H1 (cell line): ENCODE data around the gene AGPAT2. TPM values are rescaled to one million over a fixed set of nuclear protein-coding genes. Genes with fewer than 3 reads are reported as not detected.

Experiments
- CTCF ChIA-PET: fragments of 300-600 bp; sonication (Branson Sonifier 250); formaldehyde crosslinking; loops from one replicate; lab custom pipeline; 2021; ENCODE audit not compliant: partially characterized antibody; lab: Charles Lee
- POLR2A ChIA-PET: fragments of 300-600 bp; sonication (Branson Sonifier 250); formaldehyde crosslinking; loops from one replicate; lab custom pipeline; 2021; ENCODE audit warnings: inconsistent platforms; ENCODE audit not compliant: partially characterized antibody; lab: Charles Lee
- DNase-seq, 2 experiments: peaks; one replicate each; pipeline versions ENCODE4 v3.0.0 to v3.0.0-alpha.2; 2010 to 2022; ENCODE audit warnings: low spot score in 2 of 2, low read depth in 1 of 2, mixed read lengths in 1 of 2
- FAIRE-seq: peaks from 2 replicates; lab custom pipeline; 2011; peaks lifted over from hg19 to GRCh38; lab: Jason Lieb, UNC
- H2AFZ ChIP-seq: 2 replicates; pipeline ENCODE4 v1.8.1; 2012; ENCODE audit warnings: low read length, inconsistent platforms
- H2AK5ac ChIP-seq: 2 replicates; pipeline ENCODE4 v1.6.1; 2013; ENCODE audit warnings: low read depth, low read length
- H2BK120ac ChIP-seq: replicated peaks from 2 replicates; pipeline ENCODE3; 2013; ENCODE audit warnings: low read depth, low read length, inconsistent platforms
- H2BK12ac ChIP-seq: 2 replicates; pipeline ENCODE4 v1.6.1; 2013; ENCODE audit warnings: low read depth, low read length
- H2BK15ac ChIP-seq: 2 replicates; pipeline ENCODE4 v1.6.1; 2013; ENCODE audit warnings: low read length
- H2BK20ac ChIP-seq: 2 replicates; pipeline ENCODE4 v1.6.1; 2013; ENCODE audit warnings: low read length
- H2BK5ac ChIP-seq: 2 replicates; pipeline ENCODE4 v1.6.1; 2013; ENCODE audit warnings: low read depth, low read length
- H3K14ac ChIP-seq: 2 replicates; pipeline ENCODE4 v1.6.1; 2013; ENCODE audit warnings: inconsistent platforms; ENCODE audit not compliant: insufficient read length
- H3K18ac ChIP-seq: 2 replicates; pipeline ENCODE4 v1.6.1; 2013; ENCODE audit warnings: low read length; ENCODE audit errors: extremely low read depth
- H3K23ac ChIP-seq: 2 replicates; pipeline ENCODE4 v1.6.1; 2013; ENCODE audit warnings: inconsistent platforms; ENCODE audit not compliant: insufficient read length
- H3K23me2 ChIP-seq: 2 replicates; pipeline ENCODE4 v1.6.1; 2013; ENCODE audit warnings: low read depth, low read length
- H3K27ac ChIP-seq: 2 replicates; pipeline ENCODE4 v1.6.1; 2011; ENCODE audit warnings: low read depth, low read length, inconsistent platforms
- H3K27me3 ChIP-seq, 4 experiments: replicated peaks in 1 of 4; 1 replicate in 1 of 4; 2 replicates in 3 of 4; pipeline versions ENCODE4 v1.6.1 to v1.8.1; 2011 to 2013; ENCODE audit warnings: low read length in 3 of 4, mild to moderate bottlenecking in 3 of 4, inconsistent platforms in 2 of 4, mixed read lengths in 2 of 4, moderate library complexity in 1 of 4; ENCODE audit not compliant: control insufficient read depth in 3 of 4, insufficient read depth in 3 of 4; ENCODE audit errors: extremely low read depth in 1 of 4
- H3K36me3 ChIP-seq, 4 experiments: 2 replicates each; pipeline versions ENCODE4 v1.6.1 to v1.8.1; 2011 to 2013; ENCODE audit warnings: mild to moderate bottlenecking in 4 of 4, low read length in 3 of 4, moderate library complexity in 2 of 4, control low read depth in 1 of 4, inconsistent platforms in 1 of 4; ENCODE audit not compliant: insufficient read depth in 4 of 4, control insufficient read depth in 2 of 4
- H3K4ac ChIP-seq: replicated peaks from 2 replicates; pipeline ENCODE3; 2013; ENCODE audit warnings: low read length, low read depth, mixed read lengths, inconsistent platforms; ENCODE audit not compliant: insufficient read length
- H3K4me1 ChIP-seq, 4 experiments: replicated peaks in 1 of 4; 1 replicate in 1 of 4; 2 replicates in 3 of 4; pipeline versions ENCODE4 v1.6.1 to v1.8.1; 2011 to 2013; ENCODE audit warnings: low read length in 3 of 4, inconsistent platforms in 2 of 4, mixed read lengths in 1 of 4; ENCODE audit not compliant: insufficient read depth in 4 of 4, control insufficient read depth in 3 of 4
- H3K4me2 ChIP-seq, 2 experiments: 2 replicates each; pipeline versions ENCODE4 v1.6.1 to v1.8.1; 2011 to 2013; ENCODE audit warnings: low read depth in 2 of 2, low read length in 2 of 2, control low read depth in 1 of 2, inconsistent platforms in 1 of 2, mild to moderate bottlenecking in 1 of 2; ENCODE audit not compliant: insufficient read depth in 1 of 2
- H3K4me3 ChIP-seq, 4 experiments: fragments of 200-600, 300-600 bp in 1 of 4; sonication (generic), shearing (Covaris generic), sonication (Bioruptor Twin) in 1 of 4; 2 replicates each; pipeline versions ENCODE4 v1.5.1 to v1.8.1; 2011 to 2016; ENCODE audit warnings: low read length in 4 of 4, low read depth in 3 of 4, control low read depth in 2 of 4, inconsistent platforms in 2 of 4, mild to moderate bottlenecking in 2 of 4, mixed read lengths in 1 of 4, moderate library complexity in 1 of 4; ENCODE audit not compliant: insufficient read depth in 2 of 4; ENCODE audit errors: extremely low read depth in 1 of 4
- H3K56ac ChIP-seq: replicated peaks from 2 replicates; pipeline ENCODE3; 2013; ENCODE audit warnings: low read depth, mild to moderate bottlenecking, mixed read lengths, low read length, inconsistent platforms; ENCODE audit not compliant: insufficient read length
- H3K79me1 ChIP-seq: 2 replicates; pipeline ENCODE4 v1.6.1; 2013; ENCODE audit warnings: low read depth, low read length, control low read depth
- H3K79me2 ChIP-seq, 2 experiments: 2 replicates each; pipeline versions ENCODE4 v1.6.1 to v1.8.1; 2012 to 2013; ENCODE audit warnings: low read length in 2 of 2, mild to moderate bottlenecking in 2 of 2, inconsistent platforms in 1 of 2; ENCODE audit not compliant: insufficient read depth in 2 of 2, control insufficient read depth in 1 of 2
- H3K9ac ChIP-seq, 4 experiments: replicated peaks in 1 of 4; 1 replicate in 1 of 4; 2 replicates in 3 of 4; pipeline versions ENCODE4 v1.6.1 to v1.8.1; 2011 to 2013; ENCODE audit warnings: low read depth in 3 of 4, low read length in 3 of 4, control low read depth in 2 of 4, mild to moderate bottlenecking in 2 of 4, moderate library complexity in 2 of 4, inconsistent platforms in 1 of 4; ENCODE audit errors: extremely low read depth in 1 of 4
- H3K9me3 ChIP-seq, 2 experiments: 2 replicates each; pipeline versions ENCODE4 v1.6.1 to v1.8.1; 2012 to 2013; ENCODE audit warnings: mild to moderate bottlenecking in 2 of 2, moderate library complexity in 2 of 2, control low read depth in 1 of 2, inconsistent platforms in 1 of 2, low read depth in 1 of 2, low read length in 1 of 2, mixed read lengths in 1 of 2; ENCODE audit not compliant: insufficient read depth in 2 of 2
- H4K20me1 ChIP-seq, 2 experiments: replicated peaks in 1 of 2; 2 replicates each; pipeline versions ENCODE3 to v1.8.1; 2011 to 2013; ENCODE audit warnings: inconsistent platforms in 2 of 2, low read length in 2 of 2, mild to moderate bottlenecking in 1 of 2; ENCODE audit not compliant: insufficient read depth in 2 of 2, control insufficient read depth in 1 of 2
- H4K5ac ChIP-seq: 2 replicates; pipeline ENCODE4 v1.6.1; 2013; ENCODE audit warnings: low read length, low read depth, mixed read lengths, inconsistent platforms; ENCODE audit not compliant: insufficient read length
- H4K8ac ChIP-seq: 2 replicates; pipeline ENCODE4 v1.8.0; 2013; ENCODE audit warnings: mild to moderate bottlenecking, moderate library complexity, low read length, inconsistent platforms; ENCODE audit not compliant: insufficient read depth; ENCODE audit errors: extremely low read depth
- H4K91ac ChIP-seq: replicated peaks from 2 replicates; pipeline ENCODE3; 2013; ENCODE audit warnings: low read length, mixed read lengths, inconsistent platforms; ENCODE audit not compliant: insufficient read length
- ASH2L ChIP-seq: fragments of 200-600, 300-600 bp; sonication (generic); IDR thresholded peaks from one replicate; pipeline ENCODE4 v1.7.1; 2017; ENCODE audit warnings: low read length
- ATF3 ChIP-seq: IDR thresholded peaks from 2 replicates; pipeline ENCODE4 v1.6.1; 2011; ENCODE audit warnings: low read depth, mild to moderate bottlenecking, low read length; ENCODE audit not compliant: insufficient read depth
- CBX8 ChIP-seq: fragments of 300-800, 300-1000 bp; sonication (generic); IDR thresholded peaks from 2 replicates; pipeline ENCODE4 v1.7.1; 2016; ENCODE audit warnings: low read depth, low read length, borderline replicate concordance
- CEBPB ChIP-seq: IDR thresholded peaks from 2 replicates; pipeline ENCODE4 v1.6.1; 2012; ENCODE audit warnings: low read depth, low read length
- CTBP2 ChIP-seq: IDR thresholded peaks from 2 replicates; pipeline ENCODE4 v1.7.0; 2011; ENCODE audit warnings: borderline replicate concordance, mild to moderate bottlenecking, moderate library complexity, mixed read lengths, low read length; ENCODE audit not compliant: insufficient read depth, insufficient read length
- EP300 ChIP-seq, 2 experiments: IDR thresholded peaks; 1 replicate in 1 of 2; 2 replicates in 1 of 2; pipeline ENCODE4 v1.6.1; 2011 to 2012; ENCODE audit warnings: low read depth in 2 of 2, low read length in 2 of 2, mild to moderate bottlenecking in 2 of 2, borderline replicate concordance in 1 of 2, inconsistent platforms in 1 of 2, moderate library complexity in 1 of 2
- EZH2 ChIP-seq: fragments of 200-600 bp; sonication (generic); IDR thresholded peaks from 2 replicates; pipeline ENCODE4 v1.7.1; 2012; ENCODE audit warnings: low read depth, mild to moderate bottlenecking, moderate library complexity, low read length, inconsistent platforms; ENCODE audit not compliant: severe bottlenecking
- HDAC2 ChIP-seq, 2 experiments: fragments of 300-600 bp in 1 of 2; sonication (generic) in 1 of 2; IDR thresholded peaks; 2 replicates each; pipeline ENCODE4 v1.6.1; 2011 to 2012; ENCODE audit warnings: low read depth in 2 of 2, low read length in 2 of 2, mild to moderate bottlenecking in 2 of 2, moderate library complexity in 2 of 2, borderline replicate concordance in 1 of 2, inconsistent platforms in 1 of 2
- MAFK ChIP-seq: IDR thresholded peaks from 2 replicates; pipeline ENCODE4 v1.6.1; 2012; ENCODE audit warnings: low read depth, mild to moderate bottlenecking, improper control_type of control experiment, low read length
- PHF8 ChIP-seq: fragments of 200-600 bp; sonication (generic); conservative IDR thresholded peaks from 2 replicates; pipeline ENCODE4 v1.7.1; 2012; ENCODE audit warnings: low read depth, mild to moderate bottlenecking, inconsistent platforms, low read length, moderate library complexity
- RFX5 ChIP-seq: IDR thresholded peaks from 2 replicates; pipeline ENCODE4 v1.6.1; 2011; ENCODE audit warnings: low read depth, low read length, improper control_type of control experiment, borderline replicate concordance
- SP1 ChIP-seq: IDR thresholded peaks from 2 replicates; pipeline ENCODE4 v1.6.1; 2011; ENCODE audit warnings: low read depth, low read length
- WGBS, 2 experiments: shearing (Covaris generic) in 1 of 2; methylation state at CpG; one replicate each; pipeline versions ENCODE4 v1.1.6 to v1.1.7; 2013 to 2015; ENCODE audit warnings: low lambda C conversion rate in 2 of 2, mixed read lengths in 2 of 2, inconsistent platforms in 1 of 2, low coverage in 1 of 2, missing lambda C conversion rate in 1 of 2; ENCODE audit not compliant: insufficient replicate concordance in 2 of 2, insufficient coverage in 1 of 2, insufficient read length in 1 of 2; ENCODE audit errors: extremely low coverage in 1 of 2, missing lambda C conversion rate in 1 of 2; 5-methylcytosine and 5-hydroxymethylcytosine counted together
- polyA plus RNA-seq, 7 experiments: library from polyadenylated mRNA; depleted of rRNA in 3 of 7; stranded (reverse) in 5 of 7; unstranded in 2 of 7; fragments of >200 nt in 5 of 7; fragments of 200-250 nt in 2 of 7; gene quantifications; 1 replicate in 5 of 7; 2 replicates in 1 of 7; 4 replicates in 1 of 7; pipeline versions ENCODE4 v1.2.1 to v1.2.3, GENCODE V29; 2011 to 2013; ENCODE audit warnings: missing spikeins in 2 of 7, mixed read lengths in 2 of 7
- total RNA-seq: library from RNA; stranded (reverse); fragmentation: NEBNext Ultra II Directional; extraction: Animal tissue kit (Norgen Biotek cat#: 25700); gene quantifications from 2 replicates; pipeline ENCODE4 v1.2.1, GENCODE V29; 2021

AGPAT2 gene
- total and polyA plus RNA-seq, 2 of the 8 experiments (the other 6 are each of a cell fraction or from before 2014, with no cell fraction given): 31.6 to 37.6 TPM

GRCh38 chr9:136682710-136683109, 4.5 kb downstream of the AGPAT2 start:
- ChIA-PET CTCF (interaction anchor here (0.6 to 12.8 kb wide), 13 partner anchors 8 to 195 kb away, joined by 3 to 125 read pairs (median 4); no protein-coding TSS in a partner anchor), POLR2A (interaction anchor here (1.3 to 3.1 kb wide), 2 partner anchors 10 to 45 kb away, joined by 3 to 15 read pairs; no protein-coding TSS in a partner anchor)
- no peaks in the 10 kb centered on the region for H3K36me3 ChIP-seq
- H3K9ac ChIP-seq: no peak overlapping the region
- H2AK5ac ChIP-seq: no peak overlapping the region
- H3K56ac ChIP-seq: no peak overlapping the region
- H2AFZ ChIP-seq: no peak overlapping the region
- H3K4me2 ChIP-seq: no peak overlapping the region
- H3K79me2 ChIP-seq: no peaks in the 10 kb centered on the region
- peak overlapping the region; percentile 60; the same call in 1 of the 2 replicates for H2BK5ac ChIP-seq
- H3K4ac ChIP-seq: no peak overlapping the region
- no peak for FAIRE-seq
- H2BK20ac ChIP-seq: no peak overlapping the region
- no peak overlapping the region for H3K27ac ChIP-seq
- peaks cover 10% of the 10 kb centered on the region; the same call in 1 of the 2 replicates for H3K23me2 ChIP-seq
- WGBS, 2 experiments: 91% methylated on average over 9 of the region's 10 CpGs; no CpG with 5 or more reads in 1 of the 2 experiments
- no peaks in the 10 kb centered on the region for H3K9me3 ChIP-seq
- H3K79me1 ChIP-seq: peaks cover 6% of the 10 kb centered on the region
- no peak overlapping the region for H3K23ac ChIP-seq
- no peak overlapping the region for H3K14ac ChIP-seq
- H4K5ac ChIP-seq: no peak overlapping the region
- no peak overlapping the region for H3K4me3 ChIP-seq
- H2BK15ac ChIP-seq: no peak overlapping the region
- H2BK120ac ChIP-seq: no peak overlapping the region
- H3K4me1 ChIP-seq: peaks cover 0 to 17% (median 8%) of the 10 kb centered on the region in 4 experiments; a peak in 4 of 7 replicates
- no peak overlapping the region for H4K91ac ChIP-seq
- peaks cover 2 to 10% of the 10 kb centered on the region in 2 experiments for H4K20me1 ChIP-seq
- peak overlapping the region; percentile 55; the same call in 1 of the 2 replicates for H2BK12ac ChIP-seq
- peaks cover 0 to 11% (median 5%) of the 10 kb centered on the region in 4 experiments; a peak in 3 of 7 replicates for H3K27me3 ChIP-seq
- no peak overlapping the region for H3K18ac ChIP-seq
- peak in 1 of 2 experiments; percentile 44 for DNase-seq
- peak overlapping the region; percentile 20; the same call in 1 of the 2 replicates for H4K8ac ChIP-seq
- TF ChIP-seq MAFK (no peak), PHF8 (no peak), EP300 (IDR thresholded peaks at IDR 0.05; ENCODE audit: borderline replicate concordance in 1 of 2, low read depth in 2 of 2, low read length in 2 of 2) (no peak), SP1 (no peak), EZH2 (no peak), HDAC2 (IDR thresholded peaks at IDR 0.05; ENCODE audit: borderline replicate concordance in 1 of 2, low read depth in 2 of 2, low read length in 2 of 2) (no peak), ASH2L (no peak), RFX5 (no peak), CBX8 (no peak), ATF3 (no peak), CEBPB (no peak), CTBP2 (no peak)
